ENCODE results near the gene RPUSD3. TPM values are rescaled to one million over a fixed set of nuclear protein-coding genes. Genes with fewer than 3 reads are reported as not detected.

RPUSD3 gene
- total and polyA plus RNA-seq, 2 donors (not counting 3 experiments of a cell fraction or from before 2014, with no cell fraction given), result 38.9 to 56.6 TPM

DNA sequence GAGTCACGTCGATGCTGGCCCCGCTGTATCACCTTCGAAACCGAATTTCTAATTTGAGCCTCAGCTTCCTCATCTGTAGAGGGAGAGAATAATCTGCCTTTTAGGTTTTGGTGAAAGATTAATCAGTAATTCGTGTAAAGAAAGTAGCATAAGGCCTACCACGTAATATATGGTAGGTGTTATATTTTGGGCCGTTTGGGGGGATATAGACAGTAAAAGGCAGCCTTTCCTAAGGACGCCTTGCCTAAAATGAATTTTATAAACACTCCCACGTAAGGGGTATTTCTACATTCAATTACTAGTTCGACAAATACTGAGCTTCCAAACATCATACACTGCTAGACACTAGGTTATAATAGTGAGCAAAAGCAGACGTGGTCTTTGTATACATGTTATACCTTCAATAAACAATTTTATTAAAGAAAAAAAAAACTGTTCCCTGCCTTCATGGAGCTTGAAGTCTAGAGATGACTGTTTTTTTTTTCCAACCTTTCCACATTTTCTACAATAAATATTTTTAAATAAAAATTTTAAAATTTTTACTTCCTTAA, 47.3 kb upstream of the RPUSD3 start:
- TF ChIP-seq EZH2 (IDR thresholded peaks at IDR 0.05; ENCODE audit: borderline replicate concordance, low read depth, low read length, severe bottlenecking), result no peak
- H3K9me1 ChIP-seq (replicated peaks; ENCODE audit: control insufficient read depth, extremely low read depth, insufficient read depth, low read length), result no peaks in the 10 kb centered on the region
- H3K4me2 ChIP-seq (ENCODE audit: insufficient read depth, low read length), result peak overlapping the region; percentile 95
- CTCF ChIA-PET, result interaction anchor here (0.9 to 1.3 kb wide), 5 partner anchors 14 to 55 kb away, joined by 3 to 5 read pairs (median 3); no protein-coding TSS in a partner anchor
- POLR2A ChIA-PET, result interaction anchor here (1.0 to 1.1 kb wide), 2 partner anchors 34 to 42 kb away, joined by 3 read pairs; no protein-coding TSS in a partner anchor
- H3K79me2 ChIP-seq (ENCODE audit: control insufficient read depth, insufficient read depth, low read length), result peaks cover 27% of the 10 kb centered on the region
- peaks cover 4 to 9% of the 10 kb centered on the region in 2 experiments for H3K36me3 ChIP-seq (ENCODE audit: control insufficient read depth in 2 of 2, extremely low read depth in 1 of 2, insufficient read depth in 2 of 2, low read length in 2 of 2)
- DNase-seq (ENCODE audit: low read depth, low spot score), result no peak
- FAIRE-seq, result no peak
- dilution Hi-C loops (cut with MboI; ENCODE audit: extremely low pct_ligation_motif_present, low sequenced_read_pairs), result no loop called here
- intact Hi-C loops (cut with micrococcal nuclease), result loop anchor here (2.0 to 5.0 kb wide), 2 partner anchors 41 to 56 kb away; partner anchors contain the start of gene CRELD1
- peaks cover 25% of the 10 kb centered on the region for H3K4me1 ChIP-seq (ENCODE audit: control insufficient read depth, extremely low read depth, insufficient read depth, low read length)
- BruUV-seq (replicated peaks), result no TSS peak
- peak overlapping the region; percentile 82 to 92 (median 89) for H3K4me3 ChIP-seq (replicated peaks in 1 of 3; ENCODE audit: insufficient read depth in 1 of 3, low read depth in 1 of 3, low read length in 3 of 3)
- H3K9me3 ChIP-seq (replicated peaks; ENCODE audit: control insufficient read depth, insufficient read depth, low read length), result no peaks in the 10 kb centered on the region
- H3K27me3 ChIP-seq (ENCODE audit: control insufficient read depth in 2 of 2, insufficient read depth in 2 of 2, low read length in 2 of 2), result no peaks in the 10 kb centered on the region
- H3K9ac ChIP-seq (replicated peaks; ENCODE audit: extremely low read depth, insufficient read depth, low read length), result peak overlapping the region; percentile 89
- peak overlapping the region; percentile 76 for H3K27ac ChIP-seq (ENCODE audit: insufficient read depth, low read depth, low read length)
- peak overlapping the region; percentile 98 for H2AFZ ChIP-seq (ENCODE audit: low read depth, low read length)
- H4K20me1 ChIP-seq (replicated peaks; ENCODE audit: control insufficient read depth, extremely low read depth, insufficient read depth, low read length), result no peaks in the 10 kb centered on the region

DNA sequence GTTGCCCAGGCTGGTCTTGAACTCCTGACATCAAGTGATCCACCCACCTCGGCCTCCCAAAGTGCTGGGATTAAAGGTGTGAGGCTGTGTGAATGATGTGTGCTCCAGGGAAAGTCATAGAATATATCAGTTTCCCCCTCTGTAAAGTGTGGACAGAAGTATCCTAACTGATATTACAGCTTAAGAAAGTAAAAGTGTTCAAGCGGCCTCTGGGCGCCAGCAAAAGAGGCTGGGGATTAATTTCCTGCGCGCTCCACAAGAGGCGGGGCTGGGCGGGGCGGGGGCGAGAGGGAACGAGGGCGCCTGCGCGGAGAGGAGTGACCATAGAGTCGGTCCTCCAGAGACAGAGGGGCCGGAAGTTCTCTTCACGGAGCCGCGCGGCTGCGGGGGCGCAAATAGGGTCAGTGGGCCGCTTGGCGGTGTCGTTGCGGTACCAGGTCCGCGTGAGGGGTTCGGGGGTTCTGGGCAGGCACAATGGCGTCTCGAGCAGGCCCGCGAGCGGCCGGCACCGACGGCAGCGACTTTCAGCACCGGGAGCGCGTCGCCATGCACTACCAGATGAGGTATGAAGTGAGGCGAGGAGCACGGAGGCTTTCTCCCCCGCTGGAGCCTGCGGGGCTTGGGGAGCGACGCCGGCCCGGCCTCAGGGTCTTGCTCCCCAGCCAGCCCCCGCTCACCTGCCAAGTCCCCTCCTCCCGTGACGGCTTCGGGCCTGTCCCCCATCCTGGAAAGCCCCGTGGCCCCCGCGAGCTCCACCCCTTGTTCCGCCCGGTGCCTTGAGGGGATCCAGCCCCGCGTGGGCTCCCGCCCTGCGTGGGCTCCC, 46.7 kb upstream of the RPUSD3 start, which contains the start of gene JAGN1:
Gene JAGN1, plus strand, starts transcription at position 362 of the 823 bp plus-strand sequence. Its CDS starts 113 bp downstream, at position 475.
- Histone ChIP-seq H2AFZ (ENCODE audit: low read depth, low read length) (peak within 1 kb of the TSS; percentile 98), H3K27ac (ENCODE audit: insufficient read depth, low read depth, low read length) (peak within 1 kb of the TSS; percentile 76), H4K20me1 (replicated peaks; ENCODE audit: control insufficient read depth, extremely low read depth, insufficient read depth, low read length) (no peaks in the 10 kb centered on the region), H3K4me2 (ENCODE audit: insufficient read depth, low read length) (peak within 1 kb of the TSS; percentile 95), H3K4me3 (replicated peaks in 1 of 3; ENCODE audit: insufficient read depth in 1 of 3, low read depth in 1 of 3, low read length in 3 of 3) (peak within 1 kb of the TSS; percentile 82 to 92 (median 89)), H3K36me3 (ENCODE audit: control insufficient read depth in 2 of 2, extremely low read depth in 1 of 2, insufficient read depth in 2 of 2, low read length in 2 of 2) (peaks cover 4 to 9% of the 10 kb centered on the region in 2 experiments), H3K9me1 (replicated peaks; ENCODE audit: control insufficient read depth, extremely low read depth, insufficient read depth, low read length) (no peaks in the 10 kb centered on the region), H3K4me1 (ENCODE audit: control insufficient read depth, extremely low read depth, insufficient read depth, low read length) (peaks cover 25% of the 10 kb centered on the region), H3K9ac (replicated peaks; ENCODE audit: extremely low read depth, insufficient read depth, low read length) (peak within 1 kb of the TSS; percentile 89), H3K79me2 (ENCODE audit: control insufficient read depth, insufficient read depth, low read length) (peaks cover 27% of the 10 kb centered on the region), H3K27me3 (ENCODE audit: control insufficient read depth in 2 of 2, insufficient read depth in 2 of 2, low read length in 2 of 2) (no peaks in the 10 kb centered on the region), H3K9me3 (replicated peaks; ENCODE audit: control insufficient read depth, insufficient read depth, low read length) (no peaks in the 10 kb centered on the region)
- peak; percentile 92 for DNase-seq (ENCODE audit: low read depth, low spot score)
- dilution Hi-C loops (cut with MboI; ENCODE audit: extremely low pct_ligation_motif_present, low sequenced_read_pairs), result no loop called here
- TSS peak; percentile 57 for BruUV-seq (replicated peaks)
- intact Hi-C loops (cut with micrococcal nuclease), result loop anchor here (1.0 to 5.0 kb wide), 4 partner anchors 13 to 56 kb away; partner anchors contain the start of gene CRELD1
- peak; percentile 95 for TF ChIP-seq POLR2AphosphoS5 (IDR thresholded peaks at IDR 0.05; ENCODE audit: insufficient read depth, low read depth, low read length)
- TF ChIP-seq POLR2A (IDR thresholded peaks at IDR 0.05; ENCODE audit: low read depth, low read length), result peak; percentile 95
- TF ChIP-seq, protein P1, sequence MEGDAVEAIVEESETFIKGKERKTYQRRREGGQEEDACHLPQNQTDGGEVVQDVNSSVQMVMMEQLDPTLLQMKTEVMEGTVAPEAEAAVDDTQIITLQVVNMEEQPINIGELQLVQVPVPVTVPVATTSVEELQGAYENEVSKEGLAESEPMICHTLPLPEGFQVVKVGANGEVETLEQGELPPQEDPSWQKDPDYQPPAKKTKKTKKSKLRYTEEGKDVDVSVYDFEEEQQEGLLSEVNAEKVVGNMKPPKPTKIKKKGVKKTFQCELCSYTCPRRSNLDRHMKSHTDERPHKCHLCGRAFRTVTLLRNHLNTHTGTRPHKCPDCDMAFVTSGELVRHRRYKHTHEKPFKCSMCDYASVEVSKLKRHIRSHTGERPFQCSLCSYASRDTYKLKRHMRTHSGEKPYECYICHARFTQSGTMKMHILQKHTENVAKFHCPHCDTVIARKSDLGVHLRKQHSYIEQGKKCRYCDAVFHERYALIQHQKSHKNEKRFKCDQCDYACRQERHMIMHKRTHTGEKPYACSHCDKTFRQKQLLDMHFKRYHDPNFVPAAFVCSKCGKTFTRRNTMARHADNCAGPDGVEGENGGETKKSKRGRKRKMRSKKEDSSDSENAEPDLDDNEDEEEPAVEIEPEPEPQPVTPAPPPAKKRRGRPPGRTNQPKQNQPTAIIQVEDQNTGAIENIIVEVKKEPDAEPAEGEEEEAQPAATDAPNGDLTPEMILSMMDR (IDR thresholded peaks at IDR 0.05; ENCODE audit: extremely low read depth in 1 of 2, insufficient read depth in 1 of 2, low read depth in 1 of 2, low read length in 2 of 2), result no peak
- TF ChIP-seq, protein P2, sequence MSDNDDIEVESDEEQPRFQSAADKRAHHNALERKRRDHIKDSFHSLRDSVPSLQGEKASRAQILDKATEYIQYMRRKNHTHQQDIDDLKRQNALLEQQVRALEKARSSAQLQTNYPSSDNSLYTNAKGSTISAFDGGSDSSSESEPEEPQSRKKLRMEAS (IDR thresholded peaks at IDR 0.05; ENCODE audit: insufficient read depth, insufficient read length), result no peak
- no peak for TF ChIP-seq EZH2 (IDR thresholded peaks at IDR 0.05; ENCODE audit: borderline replicate concordance, low read depth, low read length, severe bottlenecking)
- peak; percentile 90 for FAIRE-seq
- POLR2A ChIA-PET, result interaction anchor here (0.7 to 1.1 kb wide), 3 partner anchors 23 to 42 kb away, joined by 3 to 4 read pairs (median 3); no protein-coding TSS in a partner anchor
- CTCF ChIA-PET, result interaction anchor here (0.6 to 1.3 kb wide), 4 partner anchors 14 to 45 kb away, joined by 3 read pairs; no protein-coding TSS in a partner anchor

All from endothelial cell of umbilical vein (primary cell).